GM19328 (cell line): ENCODE results near the gene TLDC2.
A peak's percentile ranks its signal among the peaks of the same experiment; 100 is the strongest.

ENCODE experiments used
- ATAC-seq: cut with Tn5 transposase; IDR thresholded peaks from one replicate; pipeline ENCODE4 v1.9.1; 2021; ENCODE audit warnings: mild to moderate bottlenecking, moderate library complexity; ENCODE audit not compliant: unreplicated experiment

The TLDC2 gene

DNA sequence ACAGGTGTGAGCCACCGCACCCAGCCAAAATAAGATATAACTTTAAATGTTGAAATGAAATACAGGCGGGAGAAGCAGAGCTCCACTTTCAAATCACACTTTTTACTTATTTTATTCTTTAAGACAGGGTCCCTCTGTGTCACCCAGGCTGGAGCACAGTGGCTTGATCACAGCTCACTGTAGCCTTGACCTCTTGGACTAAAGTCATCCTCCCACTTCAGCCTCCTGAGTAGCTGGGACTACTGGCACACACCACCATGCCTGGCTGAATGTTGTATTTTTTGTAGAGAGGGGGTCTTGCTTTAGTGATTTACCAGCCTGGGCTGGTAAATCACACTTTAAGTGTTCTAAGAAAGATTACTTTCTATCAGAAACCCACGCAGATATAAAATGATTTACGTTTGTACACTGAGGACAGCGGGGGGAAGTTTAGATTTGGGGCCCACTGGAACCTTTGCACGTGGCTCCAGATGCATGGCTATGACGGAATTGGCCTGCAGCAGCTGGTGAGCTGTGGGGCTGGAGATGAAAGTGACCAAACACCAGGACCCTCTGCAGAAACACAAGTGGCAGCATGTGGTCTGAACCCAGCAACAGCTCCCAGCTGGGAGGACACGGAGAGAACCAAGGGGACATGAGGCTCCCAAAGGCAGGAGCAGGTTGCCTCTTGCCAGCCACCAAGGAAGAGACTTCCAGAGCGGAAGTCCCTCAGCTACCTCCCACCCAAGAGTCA lies 26.4 kb upstream of the TLDC2 start:
- ATAC-seq = no peak

- no peak for ATAC-seq
Measured at GRCh38 chr20:36850759-36851158, 25.2 kb upstream of the TLDC2 start.

GRCh38 chr20:36851490-36851889 lies 24.4 kb upstream of the TLDC2 start:
- no peak for ATAC-seq

DNA sequence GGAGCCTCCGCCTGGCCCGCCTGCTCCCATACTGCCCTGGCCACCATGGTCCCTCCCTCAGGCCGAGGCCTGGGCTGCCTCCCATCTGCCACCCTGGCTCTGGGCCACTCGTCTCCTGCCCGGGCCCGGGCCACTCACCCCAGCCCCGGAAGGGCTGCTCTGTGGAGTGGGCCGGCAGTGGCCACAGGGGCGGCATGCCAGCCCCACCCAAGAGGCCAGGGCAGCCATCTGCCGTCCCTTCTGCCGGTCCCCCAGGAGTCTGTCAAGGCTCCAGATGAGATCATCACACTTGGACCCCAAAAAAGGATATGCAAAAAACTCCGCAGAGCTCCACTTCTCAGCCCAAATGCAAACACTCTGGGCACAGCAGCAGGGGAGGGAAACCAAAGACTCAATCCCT lies 23.8 kb upstream of the TLDC2 start:
- no peak for ATAC-seq

DNA sequence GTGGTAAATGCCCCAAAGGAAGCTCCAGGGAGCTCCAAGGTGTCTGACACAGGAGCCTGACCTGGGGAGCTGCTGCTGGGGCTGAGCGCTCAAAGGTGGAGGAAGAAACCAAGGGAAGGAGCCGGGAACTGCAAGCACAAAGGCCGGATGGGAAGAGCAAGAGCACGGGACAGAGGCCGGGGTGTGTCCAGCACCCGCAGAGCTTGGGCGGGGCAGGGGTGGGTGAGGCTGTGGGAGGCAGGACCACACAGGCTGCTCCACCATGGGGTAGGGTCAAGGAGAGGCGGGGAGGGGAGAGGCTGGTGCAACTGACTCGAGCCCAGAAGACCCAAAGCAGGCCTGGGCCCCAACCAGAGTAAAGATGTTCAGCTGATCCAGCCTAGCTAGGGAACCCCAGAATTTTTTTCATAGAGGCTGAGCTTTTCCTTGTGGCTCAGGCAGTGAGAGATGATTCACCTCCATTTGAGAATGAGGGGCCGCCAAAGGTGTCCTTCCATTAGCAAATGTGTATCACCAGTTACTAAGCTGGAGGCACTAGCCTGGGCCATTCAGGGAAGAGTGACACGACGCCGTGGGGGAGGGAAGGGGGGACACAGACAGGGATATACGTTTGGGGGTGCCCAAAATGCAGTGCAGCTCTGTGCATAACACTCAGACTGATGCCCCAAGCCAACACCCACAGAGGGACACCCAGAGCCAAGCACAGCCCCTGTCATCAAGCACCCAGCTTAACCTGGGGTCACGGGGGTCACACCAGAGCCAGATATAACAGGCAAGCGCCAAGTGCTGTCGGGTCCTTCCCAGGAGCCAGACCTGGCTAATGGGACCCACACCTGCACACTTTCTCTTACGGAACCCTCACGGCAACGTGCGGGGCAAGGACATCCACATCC lies 21.3 kb upstream of the TLDC2 start:
- ATAC-seq = no peak

- no peak for ATAC-seq
Measured at GRCh38 chr20:36855241-36855657, 20.7 kb upstream of the TLDC2 start.

DNA sequence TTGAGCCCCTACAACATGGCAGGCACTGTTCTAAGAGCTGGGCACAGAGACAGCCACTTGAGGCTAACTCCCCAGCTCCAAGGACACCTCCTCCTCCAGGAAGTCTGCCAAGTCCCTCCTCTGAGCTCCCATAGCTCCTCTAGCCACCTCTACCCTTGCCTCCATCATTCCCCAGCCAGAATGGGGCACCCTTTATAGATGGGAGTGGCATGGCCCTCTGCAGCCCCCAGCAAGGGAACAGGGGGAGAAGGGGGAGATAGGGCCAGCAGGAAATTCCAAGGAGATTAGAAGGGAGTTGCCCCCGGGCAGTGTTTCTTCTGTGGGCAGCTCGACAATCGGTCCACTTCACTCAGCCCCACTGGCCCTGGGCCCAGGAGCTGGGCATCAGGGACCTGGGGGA lies 19.7 kb upstream of the TLDC2 start:
- no peak for ATAC-seq

DNA sequence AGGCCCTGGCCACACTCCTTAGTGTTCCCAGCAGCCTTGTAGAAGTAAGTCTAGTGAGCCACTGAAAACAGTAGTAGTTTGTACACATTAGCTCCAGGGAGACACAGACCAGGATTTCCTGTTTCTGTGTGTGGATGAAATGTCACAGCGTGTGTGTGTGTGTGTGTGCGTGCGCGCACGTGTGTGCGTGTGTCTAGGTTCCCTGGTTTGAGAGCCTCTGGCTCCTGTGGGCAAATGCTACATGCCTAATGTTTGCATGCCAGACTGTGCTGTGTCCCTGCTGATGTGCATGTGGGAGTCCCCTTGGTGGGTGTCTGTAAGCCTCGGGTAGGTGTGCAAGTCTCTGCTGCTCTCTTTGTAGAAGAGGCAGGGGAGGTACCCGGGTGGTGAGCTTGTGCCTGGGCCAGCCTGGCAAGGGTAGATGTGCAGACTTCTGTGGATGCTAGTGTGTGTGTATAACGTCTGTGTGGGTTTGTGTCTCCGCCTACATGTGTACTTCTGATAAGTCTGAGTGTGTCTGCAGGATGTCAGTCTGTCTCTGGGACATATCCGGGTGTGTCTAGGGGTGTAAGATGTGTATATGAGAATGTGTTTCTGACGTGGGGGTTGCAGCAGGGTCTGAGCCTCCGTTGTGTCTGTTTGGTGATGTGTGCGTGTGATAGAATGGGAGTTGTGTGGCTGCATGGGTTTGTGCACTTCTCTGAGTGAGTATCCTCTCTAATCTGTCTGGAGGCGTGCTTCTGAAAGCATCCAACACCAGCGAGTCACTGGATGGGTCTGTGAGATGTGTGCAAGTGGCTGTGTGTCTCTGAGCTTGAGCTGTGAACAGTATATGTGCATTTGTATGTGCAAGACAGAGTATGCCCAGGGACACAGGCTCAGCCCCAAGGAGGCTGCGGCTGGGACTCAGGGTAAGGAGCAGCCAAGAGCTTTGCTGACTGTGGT lies 19.0 kb upstream of the TLDC2 start:
- no peak for ATAC-seq

DNA sequence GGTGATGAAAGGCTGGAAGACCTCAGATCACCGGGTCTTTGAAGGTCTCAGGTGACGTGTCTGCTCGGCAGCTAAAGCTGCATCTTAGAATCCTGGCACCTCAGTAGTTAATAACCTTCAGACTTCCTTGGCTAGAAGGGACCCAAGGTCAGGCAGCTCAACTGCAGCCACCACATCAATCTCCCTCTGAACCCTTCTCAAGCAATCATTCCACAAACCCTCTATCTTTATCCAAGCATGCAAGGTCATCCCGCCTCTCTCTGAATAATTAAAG lies 16.7 kb upstream of the TLDC2 start:
- no peak for ATAC-seq

DNA sequence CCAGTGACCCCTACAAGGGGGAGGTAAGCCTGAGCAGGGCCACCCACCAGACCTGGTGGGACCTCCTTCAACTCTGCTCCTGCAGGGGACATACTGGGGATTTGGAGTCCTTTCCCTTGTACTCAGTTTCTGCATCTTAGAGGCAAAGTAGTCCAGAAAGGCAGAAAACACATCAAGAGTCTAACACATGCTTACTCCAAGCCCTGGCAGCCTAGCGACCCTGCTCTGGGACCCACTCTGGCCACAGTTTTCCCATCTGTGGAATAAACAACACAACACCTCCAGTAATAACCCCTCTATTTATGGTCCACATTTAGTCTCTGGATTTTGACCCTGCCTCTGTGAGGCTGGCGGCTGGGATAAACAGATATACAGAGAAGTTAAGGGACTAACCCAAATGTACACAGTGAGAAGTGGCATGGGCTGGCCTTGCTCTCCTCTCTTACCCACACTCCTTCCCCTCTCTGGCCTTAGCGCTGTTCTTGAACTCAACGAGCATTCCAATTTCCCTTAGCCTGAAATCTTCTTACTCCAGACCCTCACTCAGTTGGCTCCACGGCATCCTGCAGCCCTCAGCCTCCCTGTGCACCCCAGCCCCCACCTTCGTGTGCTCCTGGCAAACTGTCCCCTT lies 16.1 kb upstream of the TLDC2 start:
- no peak for ATAC-seq

DNA sequence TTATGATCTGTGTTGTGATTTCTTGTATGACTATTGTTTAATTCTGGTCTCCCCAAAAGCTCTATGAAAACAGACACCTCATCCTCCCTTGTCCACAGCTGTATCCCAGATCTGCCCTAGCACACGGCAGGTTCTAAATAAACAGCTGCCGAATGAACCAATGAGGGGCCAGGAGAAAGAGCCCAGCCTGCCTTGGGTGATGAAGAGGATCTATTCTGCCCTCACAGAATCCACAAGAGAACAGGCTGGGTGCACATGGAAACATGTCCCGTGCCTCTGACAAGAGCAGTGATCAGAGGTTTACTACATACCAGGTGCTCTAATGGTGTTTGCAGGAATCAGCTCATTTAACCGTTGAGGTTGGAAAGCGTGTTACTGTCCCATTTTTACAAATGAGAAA lies 15.6 kb upstream of the TLDC2 start:
- no peak for ATAC-seq

DNA sequence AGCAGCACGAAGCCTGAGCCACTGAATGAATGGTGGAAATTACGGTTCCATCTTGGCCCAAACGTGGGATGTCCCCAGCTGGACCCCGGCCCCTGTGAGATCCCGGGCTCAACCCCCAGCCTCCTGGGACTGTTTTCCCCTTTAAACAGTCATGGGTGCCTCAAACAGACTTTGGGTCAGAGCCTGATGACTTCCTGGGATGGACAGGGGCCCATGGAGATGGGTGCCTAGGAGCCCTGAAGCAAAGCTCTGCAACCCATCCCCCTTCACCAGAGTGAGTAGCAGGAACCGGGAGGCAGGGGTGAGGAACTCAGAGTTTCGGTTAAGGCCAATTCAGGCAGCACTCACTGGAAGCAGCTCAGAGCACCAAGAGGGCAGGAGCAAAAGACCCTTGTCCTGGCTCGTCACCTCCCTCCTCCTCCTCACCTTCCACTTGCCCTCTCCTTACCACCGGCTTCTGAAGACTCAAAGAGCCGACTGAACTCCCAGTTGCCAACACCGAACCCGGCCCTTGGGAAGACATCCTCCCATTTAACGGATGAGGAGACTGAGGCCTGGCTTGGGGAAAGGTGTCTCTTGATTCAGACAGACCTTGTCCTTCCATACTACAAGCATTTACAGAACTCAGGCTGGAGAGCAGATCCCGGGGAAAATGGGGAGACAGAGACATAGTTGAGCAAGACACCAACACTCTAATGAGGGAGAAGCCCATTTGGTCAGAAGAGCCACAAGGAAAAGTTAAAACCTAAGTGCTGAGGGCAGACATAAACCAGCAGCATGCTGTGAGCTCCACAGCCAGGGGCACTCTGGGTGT lies 14.9 kb upstream of the TLDC2 start:
- no peak for ATAC-seq

DNA sequence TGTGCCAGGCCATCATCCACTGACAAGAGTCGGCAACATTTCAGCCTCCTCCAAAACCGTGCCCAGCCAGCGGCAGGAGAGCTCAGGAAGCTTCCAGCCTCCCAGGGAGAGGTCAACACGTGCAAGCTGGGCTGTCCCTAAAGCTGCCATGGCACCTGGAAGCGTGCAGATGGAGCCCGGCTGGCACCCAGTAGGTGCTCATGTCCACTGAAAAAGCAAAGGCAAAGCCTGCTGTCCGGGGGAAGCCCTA lies 14.4 kb upstream of the TLDC2 start:
- no peak for ATAC-seq

- ATAC-seq = no peak
Measured at GRCh38 chr20:36861875-36862801, 13.8 kb upstream of the TLDC2 start.

GRCh38 chr20:36862857-36863668 lies 12.9 kb upstream of the TLDC2 start:
- peak; percentile 37 for ATAC-seq

DNA sequence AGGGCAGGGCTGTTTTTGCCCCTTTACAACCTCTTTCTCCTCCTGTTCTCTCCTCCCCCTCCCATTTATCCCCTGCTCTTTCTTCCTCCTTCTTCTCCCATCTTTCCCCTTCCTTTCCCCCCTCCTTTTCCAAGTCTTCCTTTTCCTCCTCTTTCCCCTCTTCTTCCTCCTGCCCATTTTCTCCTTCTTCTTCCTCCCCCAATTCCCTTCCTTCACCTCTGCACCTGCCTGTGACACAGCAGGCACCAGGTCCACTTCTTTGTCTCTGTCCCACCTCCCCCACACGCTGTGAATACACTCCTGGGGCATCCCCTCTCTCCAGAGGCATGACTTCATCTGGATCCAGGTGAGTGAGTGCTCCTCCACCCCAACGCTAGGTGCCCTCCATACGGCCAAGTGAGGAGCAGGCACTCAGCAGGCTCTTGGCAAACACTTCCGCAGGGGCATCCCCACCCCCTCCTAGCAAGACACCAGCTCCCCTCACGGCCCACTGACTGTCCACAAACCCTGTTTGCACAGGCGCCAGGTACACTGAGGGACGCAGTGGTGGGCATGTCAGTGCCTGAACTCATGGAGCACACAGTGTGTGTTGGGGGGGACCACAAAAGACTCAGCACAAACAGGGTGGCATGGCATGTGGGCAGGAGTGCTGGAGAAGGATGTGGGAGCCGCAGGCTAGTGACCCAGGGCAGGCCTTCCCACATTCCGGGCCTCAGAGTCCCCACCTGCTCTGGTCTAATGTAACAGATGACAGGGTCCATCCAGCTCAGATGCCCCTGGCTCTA lies 10.7 kb upstream of the TLDC2 start:
- no peak for ATAC-seq

DNA sequence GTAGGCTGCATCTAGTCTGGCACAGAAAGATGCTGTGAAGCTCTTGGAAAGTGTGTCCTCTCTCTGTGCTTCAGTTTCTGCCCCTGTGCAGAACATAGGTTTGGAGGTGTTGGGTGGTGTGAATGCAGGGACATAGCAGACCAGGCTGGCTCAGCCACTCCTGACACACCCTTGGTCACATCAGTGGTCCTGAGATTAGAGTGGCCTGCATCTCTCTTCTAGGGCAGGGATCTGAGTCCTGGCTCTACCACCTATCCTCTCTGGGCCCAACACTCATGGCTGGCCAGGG lies 10.1 kb upstream of the TLDC2 start:
- no peak for ATAC-seq

DNA sequence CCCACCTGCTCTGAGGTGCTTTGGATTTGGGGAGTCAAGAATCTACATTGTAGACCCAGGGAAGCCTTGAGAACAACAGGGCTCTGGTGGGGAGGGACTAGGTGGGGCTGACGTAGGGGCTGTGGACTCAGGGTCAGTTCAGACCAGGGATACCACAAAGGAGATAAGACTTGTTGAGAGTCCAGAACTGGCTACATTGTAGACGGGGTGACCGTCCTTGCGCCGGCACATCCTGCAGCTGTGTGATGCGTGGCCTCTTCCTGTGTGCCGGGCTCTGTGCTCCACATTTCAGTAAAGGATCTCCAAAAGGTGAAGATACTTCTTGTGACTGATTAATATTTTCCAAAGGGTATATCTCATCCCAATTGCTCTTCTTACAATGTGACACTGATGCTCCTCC lies 9.8 kb upstream of the TLDC2 start:
- no peak for ATAC-seq
